Mucosa of rectum (tissue), 2 donors: ENCODE results near the gene PHF2.

Experiments
- H3K27ac ChIP-seq, 2 donors: one replicate each; pipeline ENCODE4 v1.7.0; 2013; ENCODE audit warnings: inconsistent platforms in 2 of 2, low read depth in 2 of 2, low read length in 2 of 2
- H3K27me3 ChIP-seq, 2 donors: one replicate each; pipeline ENCODE4 v1.7.0; 2013; ENCODE audit warnings: low read length in 2 of 2; ENCODE audit not compliant: control insufficient read depth in 2 of 2, insufficient read depth in 2 of 2
- H3K36me3 ChIP-seq, 2 donors: one replicate each; pipeline ENCODE4 v1.7.0; 2013; ENCODE audit warnings: low read length in 2 of 2; ENCODE audit not compliant: control insufficient read depth in 2 of 2, insufficient read depth in 2 of 2
- H3K4me1 ChIP-seq, 2 donors: one replicate each; pipeline ENCODE4 v1.7.0; 2013; ENCODE audit warnings: low read length in 2 of 2, mild to moderate bottlenecking in 1 of 2; ENCODE audit not compliant: control insufficient read depth in 2 of 2, insufficient read depth in 2 of 2
- H3K4me3 ChIP-seq, 2 donors: one replicate each; pipeline ENCODE4 v1.7.0; 2013; ENCODE audit warnings: low read length in 2 of 2
- H3K9ac ChIP-seq, 2 donors: one replicate each; pipeline ENCODE4 v1.7.0; 2013; ENCODE audit warnings: low read length in 2 of 2, low read depth in 1 of 2, mild to moderate bottlenecking in 1 of 2
- H3K9me3 ChIP-seq, 2 donors: one replicate each; pipeline ENCODE4 v1.7.0; 2013; ENCODE audit warnings: low read length in 2 of 2; ENCODE audit not compliant: control insufficient read depth in 2 of 2
- donor health status: healthy.
- donor health status: Normal muscosa, but diverticular disease.

Gene PHF2

GRCh38 chr9:93586290-93587057 lies 10.1 kb downstream of the PHF2 start:
- no peaks in the 10 kb centered on the region for H3K36me3 ChIP-seq
- no peak overlapping the region for H3K4me3 ChIP-seq
- no peaks in the 10 kb centered on the region for H3K9me3 ChIP-seq
- H3K27me3 ChIP-seq = no peaks in the 10 kb centered on the region
- no peak overlapping the region for H3K9ac ChIP-seq
- H3K4me1 ChIP-seq = peaks cover 7 to 11% of the 10 kb centered on the region in 2 donors
- no peak overlapping the region for H3K27ac ChIP-seq

- Histone ChIP-seq H3K9me3 (no peaks in the 10 kb centered on the region), H3K4me1 (peaks cover 2 to 3% of the 10 kb centered on the region in 2 donors), H3K27ac (no peak overlapping the region), H3K9ac (no peak overlapping the region), H3K27me3 (no peaks in the 10 kb centered on the region), H3K36me3 (no peaks in the 10 kb centered on the region), H3K4me3 (no peak overlapping the region)
Observed at GRCh38 chr9:93587284-93587650, 10.9 kb downstream of the PHF2 start.

GRCh38 chr9:93587651-93588347 lies 11.4 kb downstream of the PHF2 start:
- H3K9ac ChIP-seq = no peak overlapping the region
- H3K27ac ChIP-seq = no peak overlapping the region

GRCh38 chr9:93588641-93589609 lies 12.5 kb downstream of the PHF2 start:
- H3K4me1 ChIP-seq = peaks cover 7 to 8% of the 10 kb centered on the region in 2 donors
- H3K4me3 ChIP-seq = no peak overlapping the region
- no peak overlapping the region for H3K27ac ChIP-seq
- H3K9me3 ChIP-seq = no peaks in the 10 kb centered on the region
- H3K36me3 ChIP-seq = no peaks in the 10 kb centered on the region
- no peaks in the 10 kb centered on the region for H3K27me3 ChIP-seq
- H3K9ac ChIP-seq = no peak overlapping the region

More at GRCh38 chr9:93587651-93588347, 11.4 kb downstream of the PHF2 start:
- Histone ChIP-seq H3K9me3 (no peaks in the 10 kb centered on the region), H3K27me3 (no peaks in the 10 kb centered on the region), H3K36me3 (no peaks in the 10 kb centered on the region), H3K4me1 (peaks cover 0 to 4% of the 10 kb centered on the region in 2 donors), H3K4me3 (no peak overlapping the region)

- H3K9ac ChIP-seq = no peak overlapping the region
- H3K9me3 ChIP-seq = no peaks in the 10 kb centered on the region
- no peak overlapping the region for H3K4me3 ChIP-seq
- H3K27ac ChIP-seq = no peak overlapping the region
- H3K27me3 ChIP-seq = no peaks in the 10 kb centered on the region
- no peaks in the 10 kb centered on the region for H3K36me3 ChIP-seq
- peaks cover 9 to 14% of the 10 kb centered on the region in 2 donors for H3K4me1 ChIP-seq
Observed at GRCh38 chr9:93589688-93590087, 13.3 kb downstream of the PHF2 start.

DNA sequence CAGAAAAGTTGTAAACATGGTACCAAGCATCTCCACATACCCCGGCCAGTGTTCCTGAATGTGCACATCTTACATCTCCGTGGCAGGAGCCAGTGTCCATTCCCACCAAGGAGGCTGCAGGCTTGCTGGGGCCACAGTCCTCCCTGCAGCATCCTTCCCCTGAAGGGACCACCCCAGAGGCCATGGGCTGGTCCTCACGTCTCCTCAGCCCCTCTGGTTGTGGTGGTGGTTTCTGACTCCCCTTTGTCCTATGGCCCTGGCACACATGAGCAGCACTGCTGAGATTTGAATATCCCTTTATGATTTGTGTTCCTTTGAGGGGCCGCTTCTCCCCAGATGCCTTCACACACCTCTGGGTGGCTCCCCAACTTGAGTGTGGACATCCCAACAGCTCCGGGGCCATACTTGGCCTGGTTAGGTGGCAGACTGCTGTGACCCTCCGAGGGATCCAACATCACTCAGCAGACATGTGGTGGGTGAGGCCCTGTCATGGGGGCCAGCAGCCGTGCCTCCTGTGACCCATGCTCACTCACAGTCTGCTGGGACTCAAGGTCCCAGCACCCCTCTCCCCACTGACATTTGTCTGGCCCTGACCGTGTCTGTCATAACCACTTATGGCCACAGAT lies 14.3 kb downstream of the PHF2 start:
- H3K4me1 ChIP-seq = peaks cover 9 to 14% of the 10 kb centered on the region in 2 donors
- H3K9ac ChIP-seq = no peak overlapping the region
- no peak overlapping the region for H3K27ac ChIP-seq
- H3K36me3 ChIP-seq = no peaks in the 10 kb centered on the region
- H3K4me3 ChIP-seq = no peak overlapping the region
- H3K9me3 ChIP-seq = no peaks in the 10 kb centered on the region
- no peaks in the 10 kb centered on the region for H3K27me3 ChIP-seq

GRCh38 chr9:93591301-93592007 lies 15.1 kb downstream of the PHF2 start:
- Histone ChIP-seq H3K4me3 (no peak overlapping the region), H3K4me1 (peaks cover 9 to 14% of the 10 kb centered on the region in 2 donors), H3K9ac (no peak overlapping the region), H3K36me3 (no peaks in the 10 kb centered on the region), H3K9me3 (no peaks in the 10 kb centered on the region), H3K27me3 (no peaks in the 10 kb centered on the region), H3K27ac (no peak overlapping the region)

- Histone ChIP-seq H3K9ac (no peak overlapping the region), H3K27ac (no peak overlapping the region), H3K27me3 (no peaks in the 10 kb centered on the region), H3K4me3 (no peak overlapping the region), H3K9me3 (no peaks in the 10 kb centered on the region), H3K36me3 (no peaks in the 10 kb centered on the region), H3K4me1 (peaks cover 9 to 14% of the 10 kb centered on the region in 2 donors)
Observed at GRCh38 chr9:93592008-93592642, 15.7 kb downstream of the PHF2 start.

- H3K9me3 ChIP-seq = no peaks in the 10 kb centered on the region
- H3K9ac ChIP-seq = no peak overlapping the region
- no peaks in the 10 kb centered on the region for H3K27me3 ChIP-seq
- peaks cover 9 to 14% of the 10 kb centered on the region in 2 donors for H3K4me1 ChIP-seq
- no peaks in the 10 kb centered on the region for H3K36me3 ChIP-seq
- H3K27ac ChIP-seq = no peak overlapping the region
- no peak overlapping the region for H3K4me3 ChIP-seq
Observed at GRCh38 chr9:93592643-93593021, 16.2 kb downstream of the PHF2 start.
